Esophagus muscularis mucosa (tissue), 4 donors: ENCODE measurements around the gene AP1G1. TPM values are rescaled to one million over a fixed set of nuclear protein-coding genes. Genes with fewer than 3 reads are reported as not detected.

Experiments used
- DNase-seq: peaks from one replicate; pipeline ENCODE4 v3.0.0-alpha.2; 2017; ENCODE audit errors: extremely low spot score
- H3K27ac ChIP-seq, 4 donors: fragments of 200-600 bp; sonication (generic); replicated peaks in 1 of 4; 1 replicate in 3 of 4; 2 replicates in 1 of 4; pipeline ENCODE4 v1.5.1; 2016 to 2019; ENCODE audit warnings: mild to moderate bottlenecking in 1 of 4
- H3K27me3 ChIP-seq, 4 donors: fragments of 200-600 bp; sonication (generic); one replicate each; pipeline versions ENCODE4 v1.5.1 to v1.6.0; 2016 to 2019
- H3K36me3 ChIP-seq, 4 donors: fragments of 200-600 bp; sonication (generic); one replicate each; pipeline ENCODE4 v1.5.1; 2016 to 2019
- H3K4me1 ChIP-seq, 4 donors: fragments of 200-600 bp; sonication (generic); one replicate each; pipeline ENCODE4 v1.5.1; 2016 to 2019
- H3K4me3 ChIP-seq, 4 donors: fragments of 200-600 bp; sonication (generic); 1 replicate in 2 of 4; 2 replicates in 2 of 4; pipeline ENCODE4 v1.5.1; 2016 to 2019; ENCODE audit warnings: mild to moderate bottlenecking in 4 of 4, moderate library complexity in 1 of 4
- H3K9me3 ChIP-seq, 4 donors: fragments of 200-600 bp; sonication (generic); 1 replicate in 3 of 4; 2 replicates in 1 of 4; pipeline ENCODE4 v1.5.1; 2016 to 2019
- EP300 ChIP-seq: sonication (generic); formaldehyde crosslinking; IDR thresholded peaks from one replicate; pipeline ENCODE4 v1.6.1; 2017; ENCODE audit warnings: antibody characterized with exemption
- POLR2A ChIP-seq: fragments of 450-650 bp; IDR thresholded peaks from one replicate; pipeline ENCODE4 v1.6.1; 2017; ENCODE audit warnings: antibody characterized with exemption, moderate library complexity, mild to moderate bottlenecking, low read depth
- POLR2AphosphoS5 ChIP-seq, 2 donors: sonication (generic); formaldehyde crosslinking; IDR thresholded peaks; one replicate each; pipeline ENCODE4 v1.6.1; 2017; ENCODE audit warnings: antibody characterized with exemption in 2 of 2
- WGBS: methylation state at CpG from one replicate; pipeline ENCODE4 v1.1.5; 2018; 5-methylcytosine and 5-hydroxymethylcytosine counted together
- intact Hi-C: fragments of 100-400 bp; cut with DNase I; formaldehyde crosslinking; loops from one replicate; pipeline ENCODE4 v1.15.1; 2023
- total RNA-seq, 4 donors: library from RNA; depleted of rRNA; stranded (reverse); fragments of >200 nt; gene quantifications; one replicate each; pipeline versions ENCODE4 v1.1.0 to v1.2.1, GENCODE V29; 2016
- TF ChIP-seq, protein P1 (sequence below), 3 experiments: fragments of 200-600 bp in 2 of 3; fragments of 450-650 bp in 1 of 3; sonication (generic) in 2 of 3; IDR thresholded peaks; one replicate each; pipeline ENCODE4 v1.5.1; 2017 to 2019; ENCODE audit warnings: antibody characterized with exemption in 3 of 3, mild to moderate bottlenecking in 2 of 3, moderate library complexity in 1 of 3

The AP1G1 gene
- total RNA-seq, 4 donors from 2014 or later: 45.9 to 56.9 (median 51.5) TPM

DNA sequence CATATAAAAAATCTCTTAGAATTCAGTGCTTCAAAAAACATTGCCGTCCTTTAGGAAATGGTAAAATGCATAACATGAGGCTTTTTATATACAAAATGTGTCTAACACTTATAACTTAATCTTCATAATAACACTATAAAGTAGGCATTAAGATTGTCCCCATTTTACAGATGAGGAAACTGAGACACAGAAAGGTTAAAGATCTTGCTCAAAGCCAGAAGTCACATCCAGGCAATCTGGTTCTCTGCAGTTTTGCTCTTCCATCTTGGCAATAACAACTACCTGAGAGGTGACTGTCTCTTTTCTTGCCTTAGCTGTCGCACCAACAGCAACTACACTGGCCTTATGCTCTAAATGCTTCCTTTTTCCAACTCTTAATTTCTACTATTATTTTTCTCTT is 24.5 kb downstream of the AP1G1 start:
- intact Hi-C loops: no loop called here
- Histone ChIP-seq H3K4me1 (peaks cover 10 to 43% (median 28%) of the 10 kb centered on the region in 4 donors), H3K27me3 (no peaks in the 10 kb centered on the region), H3K9me3 (no peaks in the 10 kb centered on the region), H3K27ac (no peak overlapping the region), H3K36me3 (peaks cover 11 to 44% (median 30%) of the 10 kb centered on the region in 4 donors), H3K4me3 (no peak overlapping the region)
- TF ChIP-seq POLR2AphosphoS5 (IDR thresholded peaks at IDR 0.05) (no peak), POLR2A (no peak), EP300 (no peak)
- TF ChIP-seq, protein P1, sequence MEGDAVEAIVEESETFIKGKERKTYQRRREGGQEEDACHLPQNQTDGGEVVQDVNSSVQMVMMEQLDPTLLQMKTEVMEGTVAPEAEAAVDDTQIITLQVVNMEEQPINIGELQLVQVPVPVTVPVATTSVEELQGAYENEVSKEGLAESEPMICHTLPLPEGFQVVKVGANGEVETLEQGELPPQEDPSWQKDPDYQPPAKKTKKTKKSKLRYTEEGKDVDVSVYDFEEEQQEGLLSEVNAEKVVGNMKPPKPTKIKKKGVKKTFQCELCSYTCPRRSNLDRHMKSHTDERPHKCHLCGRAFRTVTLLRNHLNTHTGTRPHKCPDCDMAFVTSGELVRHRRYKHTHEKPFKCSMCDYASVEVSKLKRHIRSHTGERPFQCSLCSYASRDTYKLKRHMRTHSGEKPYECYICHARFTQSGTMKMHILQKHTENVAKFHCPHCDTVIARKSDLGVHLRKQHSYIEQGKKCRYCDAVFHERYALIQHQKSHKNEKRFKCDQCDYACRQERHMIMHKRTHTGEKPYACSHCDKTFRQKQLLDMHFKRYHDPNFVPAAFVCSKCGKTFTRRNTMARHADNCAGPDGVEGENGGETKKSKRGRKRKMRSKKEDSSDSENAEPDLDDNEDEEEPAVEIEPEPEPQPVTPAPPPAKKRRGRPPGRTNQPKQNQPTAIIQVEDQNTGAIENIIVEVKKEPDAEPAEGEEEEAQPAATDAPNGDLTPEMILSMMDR (IDR thresholded peaks at IDR 0.05): no peak
- 93% methylated on average over 2 of the region's 2 CpGs for WGBS
- no peak for DNase-seq

- 25% methylated on average over 3 of the region's 3 CpGs for WGBS
- Histone ChIP-seq H3K27ac (no peak overlapping the region), H3K36me3 (peaks cover 0 to 35% (median 21%) of the 10 kb centered on the region in 4 donors), H3K4me1 (peaks cover 10 to 46% (median 25%) of the 10 kb centered on the region in 4 donors), H3K27me3 (no peaks in the 10 kb centered on the region), H3K9me3 (no peaks in the 10 kb centered on the region), H3K4me3 (no peak overlapping the region)
- intact Hi-C loops: no loop called here
- no peak for DNase-seq
- TF ChIP-seq POLR2A (no peak), EP300 (no peak), POLR2AphosphoS5 (IDR thresholded peaks at IDR 0.05) (no peak)
- TF ChIP-seq, protein P1 (IDR thresholded peaks at IDR 0.05): no peak
Measured at GRCh38 chr16:71781741-71782140, 26.9 kb downstream of the AP1G1 start.

DNA sequence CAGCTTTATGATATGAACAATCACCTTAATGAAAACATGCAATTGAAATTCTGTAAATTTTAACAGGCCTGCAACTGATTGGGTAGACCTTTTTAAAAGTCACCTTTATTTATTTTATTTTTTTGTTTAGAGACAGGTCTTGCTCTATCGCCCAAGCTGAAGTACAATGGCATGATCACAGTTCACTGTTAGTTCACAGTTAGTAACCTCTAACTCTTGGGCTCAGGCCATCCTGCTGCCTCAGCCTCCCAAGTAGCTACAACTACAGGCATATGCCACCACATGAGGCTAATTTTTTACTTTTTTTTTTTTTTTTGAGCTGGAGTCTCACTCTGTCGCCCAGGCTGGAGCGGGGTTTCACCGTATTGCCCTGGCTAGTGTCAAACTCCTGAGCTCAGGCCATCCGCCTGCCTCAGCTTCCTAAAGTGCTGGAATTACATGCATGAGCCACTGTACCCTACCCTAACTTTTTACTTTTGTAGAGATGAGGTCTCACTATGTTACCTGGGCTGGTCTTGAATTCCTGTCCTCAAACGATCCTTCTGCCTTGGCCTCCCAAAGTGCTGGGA is 28.0 kb downstream of the AP1G1 start:
- Histone ChIP-seq H3K4me3 (no peak overlapping the region), H3K27ac (no peak overlapping the region), H3K36me3 (peaks cover 0 to 27% (median 15%) of the 10 kb centered on the region in 4 donors), H3K9me3 (no peaks in the 10 kb centered on the region), H3K27me3 (no peaks in the 10 kb centered on the region), H3K4me1 (peaks cover 10 to 46% (median 25%) of the 10 kb centered on the region in 4 donors)
- intact Hi-C loops: no loop called here
- WGBS: 98% methylated on average over 6 of the region's 6 CpGs
- TF ChIP-seq POLR2A (no peak), POLR2AphosphoS5 (IDR thresholded peaks at IDR 0.05) (no peak), EP300 (no peak)
- TF ChIP-seq, protein P1 (IDR thresholded peaks at IDR 0.05): no peak
- DNase-seq: no peak

GRCh38 chr16:71778780-71779179 is 29.9 kb downstream of the AP1G1 start:
- 76% methylated on average over 5 of the region's 5 CpGs for WGBS
- TF ChIP-seq, protein P1 (IDR thresholded peaks at IDR 0.05): no peak
- TF ChIP-seq POLR2AphosphoS5 (IDR thresholded peaks at IDR 0.05) (no peak), EP300 (no peak), POLR2A (no peak)
- Histone ChIP-seq H3K4me3 (no peak overlapping the region), H3K36me3 (peaks cover 5 to 27% (median 21%) of the 10 kb centered on the region in 4 donors), H3K9me3 (no peaks in the 10 kb centered on the region), H3K4me1 (peaks cover 10 to 46% (median 23%) of the 10 kb centered on the region in 4 donors), H3K27ac (no peak overlapping the region), H3K27me3 (no peaks in the 10 kb centered on the region)
- intact Hi-C loops: no loop called here
- DNase-seq: no peak

DNA sequence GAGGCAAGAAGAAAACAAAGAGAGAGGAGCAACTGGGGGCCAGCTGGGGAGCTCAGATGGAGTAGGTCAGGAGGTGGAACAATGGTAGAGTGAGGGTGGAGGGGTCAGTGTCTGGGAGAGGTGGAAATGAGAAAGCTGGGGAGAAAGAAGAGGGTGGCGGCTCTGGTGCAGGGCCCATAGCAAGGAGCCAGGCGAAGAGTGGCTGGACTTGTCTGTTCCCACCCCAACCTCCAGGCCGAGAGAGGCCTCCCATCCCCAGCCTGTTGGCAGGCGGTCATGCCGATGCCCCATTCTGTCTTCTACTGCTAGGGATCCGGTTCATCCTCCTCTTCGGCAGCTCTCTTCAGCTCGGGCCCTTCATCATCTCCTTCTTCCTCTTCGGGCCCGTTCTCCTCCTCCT is 31.3 kb downstream of the AP1G1 start:
- Histone ChIP-seq H3K36me3 (peaks cover 12 to 39% (median 33%) of the 10 kb centered on the region in 4 donors), H3K9me3 (no peaks in the 10 kb centered on the region), H3K27ac (no peak overlapping the region), H3K4me3 (no peak overlapping the region), H3K27me3 (no peaks in the 10 kb centered on the region), H3K4me1 (peaks cover 6 to 34% (median 12%) of the 10 kb centered on the region in 4 donors)
- no peak for DNase-seq
- intact Hi-C loops: no loop called here
- WGBS: 94% methylated on average over 10 of the region's 10 CpGs
- TF ChIP-seq POLR2AphosphoS5 (IDR thresholded peaks at IDR 0.05): no peak
- TF ChIP-seq, protein P1 (IDR thresholded peaks at IDR 0.05): no peak
- TF ChIP-seq POLR2A: no peak
- no peak for TF ChIP-seq EP300
